ENCODE results near the gene TNFRSF25. TPM values are rescaled to one million over a fixed set of nuclear protein-coding genes. Genes with fewer than 3 reads are reported as not detected.
"Not testable (repeated sequence)": the region's sequence is repeated elsewhere in the genome, so short reads cannot be mapped to it uniquely, and the experiment has no call there.

The TNFRSF25 gene
- total and polyA plus RNA-seq, 11 donors, result 4.7 to 17.5 (median 9.3) TPM

- DNase-seq, result no peak
Measured at GRCh38 chr1:6440198-6441126, 25.5 kb downstream of the TNFRSF25 start.

DNA sequence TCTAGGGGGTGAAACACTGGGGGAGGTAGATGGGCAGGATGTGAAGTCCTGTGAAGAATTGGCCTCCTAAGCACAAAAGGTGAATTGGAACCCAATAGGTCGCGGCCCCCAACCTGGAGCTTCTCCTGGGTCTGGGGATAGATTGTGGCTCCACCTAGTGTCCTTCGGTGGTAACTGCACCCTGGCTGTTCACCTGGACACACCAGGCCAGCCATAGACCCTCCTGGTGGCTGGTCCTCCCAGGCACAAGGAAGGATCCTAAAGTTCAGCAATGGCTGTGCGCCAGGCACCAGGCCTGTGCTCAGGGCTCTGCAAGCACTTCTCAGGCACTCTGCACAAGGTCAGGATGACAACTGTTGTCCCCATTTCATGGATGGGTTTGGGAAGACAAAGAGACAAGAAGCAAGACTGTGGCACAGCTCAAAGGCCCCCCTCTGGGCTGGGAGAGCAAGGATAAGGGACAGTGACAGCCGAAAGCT, 27.9 kb downstream of the TNFRSF25 start:
- Histone ChIP-seq H3K9me3 (no peaks in the 10 kb centered on the region), H3K4me1 (peaks cover 0 to 9% (median 0%) of the 10 kb centered on the region in 12 donors), H3K36me3 (no peaks in the 10 kb centered on the region), H3K27ac (no peak overlapping the region), H3K27me3 (peaks cover 10 to 53% (median 31%) of the 10 kb centered on the region in 9 donors), H3K4me3 (no peak overlapping the region)
- no peak for TF ChIP-seq POLR2A (IDR thresholded peaks at IDR 0.05)
- TF ChIP-seq, protein P1, sequence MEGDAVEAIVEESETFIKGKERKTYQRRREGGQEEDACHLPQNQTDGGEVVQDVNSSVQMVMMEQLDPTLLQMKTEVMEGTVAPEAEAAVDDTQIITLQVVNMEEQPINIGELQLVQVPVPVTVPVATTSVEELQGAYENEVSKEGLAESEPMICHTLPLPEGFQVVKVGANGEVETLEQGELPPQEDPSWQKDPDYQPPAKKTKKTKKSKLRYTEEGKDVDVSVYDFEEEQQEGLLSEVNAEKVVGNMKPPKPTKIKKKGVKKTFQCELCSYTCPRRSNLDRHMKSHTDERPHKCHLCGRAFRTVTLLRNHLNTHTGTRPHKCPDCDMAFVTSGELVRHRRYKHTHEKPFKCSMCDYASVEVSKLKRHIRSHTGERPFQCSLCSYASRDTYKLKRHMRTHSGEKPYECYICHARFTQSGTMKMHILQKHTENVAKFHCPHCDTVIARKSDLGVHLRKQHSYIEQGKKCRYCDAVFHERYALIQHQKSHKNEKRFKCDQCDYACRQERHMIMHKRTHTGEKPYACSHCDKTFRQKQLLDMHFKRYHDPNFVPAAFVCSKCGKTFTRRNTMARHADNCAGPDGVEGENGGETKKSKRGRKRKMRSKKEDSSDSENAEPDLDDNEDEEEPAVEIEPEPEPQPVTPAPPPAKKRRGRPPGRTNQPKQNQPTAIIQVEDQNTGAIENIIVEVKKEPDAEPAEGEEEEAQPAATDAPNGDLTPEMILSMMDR (IDR thresholded peaks at IDR 0.05), result peak; percentile 88 to 96 (median 94)
- 6 to 9% (median 7%) methylated on average over 5 of the region's 5 CpGs for WGBS, 4 donors
- ATAC-seq (peak; percentile 60 to 78 (median 69)), DNase-seq (peak in 2 of 5 donors; percentile 51 to 56)
- intact Hi-C loops (cut with DNase I), result loop anchor here in 4 of 10 donors (2.0 to 5.0 kb wide), 3 partner anchors 76 to 191 kb away; no protein-coding TSS in a partner anchor

More at GRCh38 chr1:6440198-6441126, 25.5 kb downstream of the TNFRSF25 start:
- peak in 1 of 4 donors; percentile 10 for ATAC-seq
- Histone ChIP-seq H3K27me3 (peaks cover 10 to 72% (median 32%) of the 10 kb centered on the region in 9 donors), H3K36me3 (no peaks in the 10 kb centered on the region), H3K27ac (no peak overlapping the region), H3K9me3 (no peaks in the 10 kb centered on the region), H3K4me3 (peak overlapping the region in 2 of 12 donors; percentile 23 to 33), H3K4me1 (peaks cover 0 to 9% (median 0%) of the 10 kb centered on the region in 12 donors)
- WGBS, 4 donors, result 4 to 9% (median 7%) methylated on average over 58 to 101 of the region's 101 CpGs
- TF ChIP-seq, protein P1 (IDR thresholded peaks at IDR 0.05), result peak; percentile 3 to 48 (median 28)
- no peak for TF ChIP-seq POLR2A (IDR thresholded peaks at IDR 0.05)
- intact Hi-C loops (cut with DNase I), result no loop called here

- ATAC-seq, result peak; percentile 38 to 60 (median 50)
- H3K4me3 ChIP-seq, H3K4me1 ChIP-seq, H3K27ac ChIP-seq, H3K9me3 ChIP-seq, H3K36me3 ChIP-seq, DNase-seq: not testable (repeated sequence)
- 52 to 58% (median 54%) methylated on average over 14 to 22 of the region's 22 CpGs for WGBS, 4 donors
- TF ChIP-seq, protein P1 (IDR thresholded peaks at IDR 0.05), result peak in 9 of 12 donors; percentile 10 to 47 (median 24)
- H3K27me3 ChIP-seq, result peaks cover 10 to 51% (median 31%) of the 10 kb centered on the region in 9 donors
- intact Hi-C loops (cut with DNase I), result loop anchor here in 2 of 10 donors (5.0 kb wide), 2 partner anchors 75 to 190 kb away; no protein-coding TSS in a partner anchor
Measured at GRCh38 chr1:6437012-6437700, 28.8 kb downstream of the TNFRSF25 start.

DNA sequence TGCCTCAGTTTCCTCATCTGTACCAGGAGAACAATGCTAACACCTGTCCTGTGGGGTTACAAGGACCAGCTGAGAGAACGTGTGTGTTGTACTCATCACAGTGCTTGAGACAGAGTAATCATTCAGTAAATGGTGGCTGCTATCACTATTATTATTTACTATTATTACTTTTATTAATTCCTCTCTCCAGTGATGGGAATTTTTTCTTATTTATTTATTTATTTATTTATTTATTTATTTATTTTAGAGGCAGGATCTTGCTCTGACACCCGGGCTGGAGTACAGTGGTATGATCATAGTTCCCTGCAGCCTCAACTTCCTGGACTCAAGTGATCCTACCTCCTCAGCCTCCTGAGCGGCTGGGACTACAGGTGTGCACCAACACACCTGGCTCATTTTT, 29.7 kb downstream of the TNFRSF25 start:
- ATAC-seq, H3K27ac ChIP-seq, H3K4me1 ChIP-seq, H3K4me3 ChIP-seq, H3K36me3 ChIP-seq, DNase-seq, H3K9me3 ChIP-seq: not testable (repeated sequence)
- H3K27me3 ChIP-seq, result peaks cover 9 to 42% (median 24%) of the 10 kb centered on the region in 9 donors
- intact Hi-C loops (cut with DNase I), result loop anchor here in 2 of 10 donors (5.0 kb wide), 2 partner anchors 74 to 189 kb away; no protein-coding TSS in a partner anchor
- 72 to 89% (median 82%) methylated on average over 3 of the region's 3 CpGs for WGBS, 4 donors

Measured in heart left ventricle (tissue), 16 donors.